Epidermal melanocyte (primary cell): Measurements from ENCODE around the gene FEZ2.

Experiments used
- DNase-seq: peaks from one replicate; pipeline ENCODE4 v3.0.0; 2011; ENCODE audit warnings: low spot score; ENCODE audit not compliant: insufficient read length

The FEZ2 gene

DNA sequence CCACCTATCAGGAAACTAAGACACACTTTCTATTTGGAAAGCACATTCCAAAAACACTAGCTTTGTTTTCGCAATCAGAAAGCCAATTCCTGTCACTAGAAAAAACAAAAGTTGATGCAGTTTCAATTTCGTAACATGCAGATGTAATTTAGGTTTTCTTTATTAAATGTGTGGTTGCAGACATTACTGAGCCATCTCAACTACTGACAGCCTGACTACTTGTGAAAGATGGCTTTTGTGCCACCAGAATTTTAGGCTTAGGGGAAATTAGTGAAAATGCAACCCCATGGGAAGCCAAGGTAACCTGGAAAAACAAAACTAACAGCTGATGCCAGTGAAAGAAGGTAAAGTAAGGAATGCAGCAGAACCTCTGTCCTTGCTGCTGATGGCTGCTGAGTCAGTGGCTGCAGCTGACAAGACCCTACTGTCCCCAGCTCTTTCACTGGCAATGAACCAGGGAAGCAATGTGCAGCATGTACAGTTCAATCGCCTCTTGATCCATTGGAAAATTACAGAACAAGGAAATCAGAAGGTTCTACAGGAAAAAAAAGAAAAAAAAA is 34.9 kb downstream of the FEZ2 start:
- no peak for DNase-seq

DNA sequence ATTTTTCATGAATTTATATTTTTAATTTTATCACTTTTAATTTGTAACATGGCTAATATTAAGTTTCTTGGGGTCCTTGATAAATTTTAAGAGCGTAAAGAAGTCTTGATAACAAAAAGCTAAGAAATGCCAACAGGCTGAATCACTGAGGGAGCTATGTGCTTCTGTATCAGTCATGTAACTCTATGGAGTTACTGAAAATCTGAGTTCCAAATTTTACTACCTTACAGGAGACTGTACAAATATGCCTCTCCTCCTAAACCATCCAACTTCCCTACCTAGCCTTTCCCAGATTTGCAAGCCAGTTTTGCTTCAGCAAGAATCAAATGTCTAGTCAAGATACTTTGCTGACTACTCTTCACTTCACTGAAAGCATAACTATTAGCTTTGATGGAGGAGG is 35.7 kb downstream of the FEZ2 start:
- no peak for DNase-seq

GRCh38 chr2:36561237-36561944 is 36.6 kb downstream of the FEZ2 start:
- DNase-seq: peak; percentile 23

- DNase-seq: no peak
Measured at GRCh38 chr2:36560726-36561125, 37.2 kb downstream of the FEZ2 start.

- no peak for DNase-seq
Measured at GRCh38 chr2:36559221-36559942, 38.6 kb downstream of the FEZ2 start.

GRCh38 chr2:36556842-36557241 is 41.1 kb downstream of the FEZ2 start:
- DNase-seq: no peak

GRCh38 chr2:36555789-36556188 is 42.2 kb downstream of the FEZ2 start:
- no peak for DNase-seq

DNA sequence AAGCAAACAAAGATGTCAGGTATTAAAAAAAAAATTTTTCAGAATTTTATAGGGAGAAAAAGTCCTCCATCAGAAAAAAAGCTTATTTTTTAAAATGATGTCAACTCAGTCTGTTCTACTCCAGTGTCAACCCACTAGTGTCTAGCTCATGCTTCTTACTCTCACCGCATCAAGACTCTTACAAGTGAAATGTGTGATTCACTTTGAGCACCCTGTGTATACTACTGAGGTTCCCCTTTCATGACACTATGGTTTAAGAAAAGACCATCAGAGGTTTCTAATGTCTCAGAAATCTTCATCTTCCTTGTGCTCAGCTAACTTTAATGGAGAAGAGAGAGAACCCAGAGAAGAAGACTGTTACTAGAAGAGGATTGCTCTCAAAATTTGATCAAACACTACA is 43.4 kb downstream of the FEZ2 start:
- no peak for DNase-seq

- no peak for DNase-seq
Measured at GRCh38 chr2:36553683-36554082, 44.3 kb downstream of the FEZ2 start.

DNA sequence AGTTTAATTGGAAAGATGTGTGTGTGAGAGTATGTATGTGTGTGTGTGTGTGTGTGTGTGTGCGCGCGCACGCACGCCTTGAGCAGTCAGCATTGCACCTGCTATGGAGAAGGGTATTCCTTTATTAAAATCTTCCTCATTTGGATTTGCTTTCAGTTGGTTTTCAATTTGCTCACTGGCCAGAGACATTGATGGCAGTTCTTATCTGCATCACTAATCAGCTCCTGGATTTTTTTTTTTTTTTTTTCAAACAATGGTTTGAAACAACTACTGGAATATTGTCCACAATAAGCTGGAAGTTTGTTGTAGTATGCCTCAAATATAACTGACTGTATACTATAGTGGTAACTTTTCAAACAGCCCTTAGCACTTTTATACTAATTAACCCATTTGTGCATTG is 48.0 kb downstream of the FEZ2 start:
- DNase-seq: no peak

- no peak for DNase-seq
Measured at GRCh38 chr2:36549165-36549574, 48.8 kb downstream of the FEZ2 start.

- no peak for DNase-seq
Measured at GRCh38 chr2:36547906-36548305, 50.1 kb downstream of the FEZ2 start.

DNA sequence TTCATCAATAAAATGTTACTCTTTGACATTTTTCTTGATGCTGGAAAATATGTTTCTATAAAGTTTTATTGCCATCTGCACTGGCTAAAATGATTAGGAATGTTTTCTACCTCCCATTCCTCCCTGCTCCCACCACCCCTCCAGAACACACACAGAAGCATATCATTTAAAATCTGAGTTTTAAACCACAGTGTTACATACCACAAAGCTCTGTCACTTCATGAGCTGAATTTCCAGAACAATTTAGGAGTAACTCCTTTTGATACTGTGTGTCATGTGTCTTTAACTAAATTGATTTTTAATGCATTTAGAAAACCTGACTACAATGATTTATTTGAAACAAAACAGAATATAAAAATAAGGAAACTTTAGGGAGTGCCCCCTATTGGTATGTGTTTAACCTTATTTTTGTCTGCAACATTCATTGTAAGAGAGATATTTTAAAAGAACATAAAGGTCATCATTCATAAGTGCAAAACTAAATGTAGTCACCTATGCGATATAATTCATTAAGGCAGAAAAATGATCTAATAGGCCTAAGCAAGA is 52.0 kb downstream of the FEZ2 start:
- DNase-seq: no peak

GRCh38 chr2:36544638-36545338 is 53.2 kb downstream of the FEZ2 start:
- DNase-seq: no peak

GRCh38 chr2:36541891-36542595 is 55.9 kb downstream of the FEZ2 start:
- DNase-seq: no peak

GRCh38 chr2:36540986-36541754 is 56.8 kb downstream of the FEZ2 start:
- DNase-seq: no peak

GRCh38 chr2:36539631-36540030 is 58.3 kb downstream of the FEZ2 start:
- no peak for DNase-seq

DNA sequence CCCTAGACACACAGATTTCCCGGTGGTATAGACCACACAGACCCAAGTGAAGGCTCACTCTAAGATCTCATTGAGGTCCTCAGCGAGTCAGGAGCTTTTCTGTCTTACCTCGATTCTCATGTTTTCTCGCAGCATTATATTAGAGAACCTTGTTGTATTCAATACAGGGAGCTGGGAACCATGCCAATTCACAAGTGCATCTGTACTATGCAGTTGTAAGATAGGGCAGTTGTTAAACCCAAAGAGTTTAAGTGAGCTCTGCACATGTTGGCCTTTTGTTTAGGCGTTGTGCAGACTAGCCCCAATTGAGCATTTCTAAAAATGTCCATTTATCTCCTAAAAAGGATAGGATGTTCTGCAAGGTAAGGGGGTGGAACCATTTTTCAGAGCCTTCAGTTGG is 59.6 kb downstream of the FEZ2 start:
- no peak for DNase-seq

DNA sequence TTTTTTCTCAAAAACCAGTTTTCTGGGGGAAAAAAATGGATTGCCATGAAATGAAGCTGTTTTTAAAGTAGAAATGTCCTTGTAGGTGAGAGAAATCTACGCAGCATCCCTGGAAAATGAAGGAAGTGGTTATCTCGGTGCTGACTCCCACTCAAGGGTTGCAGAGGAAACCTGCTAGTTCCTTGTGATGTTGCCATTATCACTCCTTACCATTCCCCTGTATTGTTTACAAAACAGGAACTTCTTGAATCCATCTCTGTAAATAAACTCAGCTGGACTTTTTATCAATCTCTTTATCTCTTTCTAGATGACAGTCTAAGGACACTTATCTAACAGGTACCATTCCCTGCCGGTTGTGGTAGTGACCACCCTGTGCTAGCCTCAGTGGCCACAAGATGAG is 61.2 kb downstream of the FEZ2 start:
- DNase-seq: no peak

DNA sequence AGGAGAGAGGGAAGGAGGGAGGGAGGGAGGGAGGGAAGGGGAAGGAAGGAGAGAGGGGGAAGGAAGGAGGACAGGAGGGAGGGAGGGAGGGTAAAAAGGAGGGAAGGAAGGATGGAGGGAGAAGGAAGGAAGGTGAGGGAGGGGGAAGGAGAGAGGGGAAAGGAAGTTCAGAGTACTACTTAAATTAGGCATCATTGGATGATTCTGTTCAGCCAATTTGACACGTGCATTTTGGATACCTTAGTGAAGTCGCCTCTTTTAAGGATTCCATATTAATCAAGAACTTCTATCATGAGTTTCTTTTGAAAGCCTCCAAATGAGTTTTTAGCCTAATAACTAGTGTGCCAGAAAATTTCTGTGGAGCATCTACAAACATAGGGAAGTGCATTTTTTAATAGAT is 62.9 kb downstream of the FEZ2 start:
- no peak for DNase-seq
